Gastroesophageal sphincter (tissue), 3 donors: ENCODE measurements around the gene PPP2R5B.

ENCODE experiments used
- EP300 ChIP-seq: sonication (generic); formaldehyde crosslinking; IDR thresholded peaks from one replicate; pipeline ENCODE4 v1.6.1; 2017; ENCODE audit warnings: antibody characterized with exemption, mild to moderate bottlenecking
- POLR2A ChIP-seq, 2 donors: fragments of 450-650 bp; IDR thresholded peaks; one replicate each; pipeline ENCODE4 v1.6.1; 2017; ENCODE audit warnings: antibody characterized with exemption in 2 of 2, mild to moderate bottlenecking in 2 of 2, moderate library complexity in 1 of 2
- POLR2AphosphoS5 ChIP-seq: sonication (generic); formaldehyde crosslinking; IDR thresholded peaks from one replicate; pipeline ENCODE4 v1.6.1; 2017; ENCODE audit warnings: antibody characterized with exemption
- TF ChIP-seq, protein P1 (sequence below), 4 experiments: fragments of 200-600 bp in 2 of 4; fragments of 450-650 bp in 2 of 4; sonication (generic) in 1 of 4; IDR thresholded peaks; one replicate each; pipeline ENCODE4 v1.5.1; 2017 to 2019; ENCODE audit warnings: antibody characterized with exemption in 4 of 4, mild to moderate bottlenecking in 2 of 4, moderate library complexity in 2 of 4

DNA sequence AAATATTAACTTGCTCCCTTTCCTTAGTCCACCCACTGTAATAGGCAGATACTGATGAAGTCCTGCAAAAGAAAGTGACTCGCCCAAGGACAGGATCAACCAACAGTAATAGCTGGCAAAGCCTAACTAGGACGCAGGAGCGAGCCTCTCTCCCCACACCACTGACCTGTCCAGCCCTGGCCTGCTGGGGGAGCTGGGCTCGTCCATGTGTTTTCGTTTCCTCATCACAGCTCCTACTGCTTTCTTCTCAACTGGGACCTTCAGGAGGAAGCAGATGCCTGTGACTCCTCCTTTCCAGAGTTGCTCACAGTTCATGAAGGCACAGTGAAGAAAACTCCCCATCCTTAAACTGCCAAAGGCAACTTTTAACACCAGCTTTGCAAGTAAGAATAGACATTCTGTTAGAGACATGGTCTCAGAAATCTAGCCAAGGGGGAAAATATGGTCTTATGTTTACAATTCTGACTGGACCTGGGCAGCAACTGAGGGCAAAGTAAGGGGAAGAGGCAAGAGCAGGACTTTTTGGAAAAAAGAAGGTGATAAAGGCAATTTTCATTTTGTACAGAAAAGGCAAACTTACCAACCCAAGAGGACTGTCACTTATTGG lies 22.8 kb downstream of the PPP2R5B start:
- TF ChIP-seq, protein P1, sequence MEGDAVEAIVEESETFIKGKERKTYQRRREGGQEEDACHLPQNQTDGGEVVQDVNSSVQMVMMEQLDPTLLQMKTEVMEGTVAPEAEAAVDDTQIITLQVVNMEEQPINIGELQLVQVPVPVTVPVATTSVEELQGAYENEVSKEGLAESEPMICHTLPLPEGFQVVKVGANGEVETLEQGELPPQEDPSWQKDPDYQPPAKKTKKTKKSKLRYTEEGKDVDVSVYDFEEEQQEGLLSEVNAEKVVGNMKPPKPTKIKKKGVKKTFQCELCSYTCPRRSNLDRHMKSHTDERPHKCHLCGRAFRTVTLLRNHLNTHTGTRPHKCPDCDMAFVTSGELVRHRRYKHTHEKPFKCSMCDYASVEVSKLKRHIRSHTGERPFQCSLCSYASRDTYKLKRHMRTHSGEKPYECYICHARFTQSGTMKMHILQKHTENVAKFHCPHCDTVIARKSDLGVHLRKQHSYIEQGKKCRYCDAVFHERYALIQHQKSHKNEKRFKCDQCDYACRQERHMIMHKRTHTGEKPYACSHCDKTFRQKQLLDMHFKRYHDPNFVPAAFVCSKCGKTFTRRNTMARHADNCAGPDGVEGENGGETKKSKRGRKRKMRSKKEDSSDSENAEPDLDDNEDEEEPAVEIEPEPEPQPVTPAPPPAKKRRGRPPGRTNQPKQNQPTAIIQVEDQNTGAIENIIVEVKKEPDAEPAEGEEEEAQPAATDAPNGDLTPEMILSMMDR (IDR thresholded peaks at IDR 0.05) = no peak
- TF ChIP-seq EP300 = no peak
- no peak for TF ChIP-seq POLR2AphosphoS5
- TF ChIP-seq POLR2A (IDR thresholded peaks at IDR 0.05) = no peak
